Measurements from ENCODE around the gene USP49. TPM values are rescaled to one million over a fixed set of nuclear protein-coding genes. Genes with fewer than 3 reads are reported as not detected.
"Not testable (repeated sequence)": the region's sequence is repeated elsewhere in the genome, so short reads cannot be mapped to it uniquely, and the experiment has no call there.

USP49 gene
- total RNA-seq, 4 donors from 2014 or later: 0.27 to 2.8 (median 1.1) TPM

- Histone ChIP-seq H3K36me3 (peaks cover 0 to 32% of the 10 kb centered on the region in 2 donors), H3K27ac (no peak overlapping the region)
- ATAC-seq: no peak
Measured at GRCh38 chr6:41768545-41769308, 126.4 kb downstream of the USP49 start.

GRCh38 chr6:41767112-41767833, 127.9 kb downstream of the USP49 start:
- intact Hi-C loops (cut with DNase I; ENCODE audit: low total_unique reads): no loop called here
- Histone ChIP-seq H3K27me3 (no peaks in the 10 kb centered on the region), H3K27ac (no peak overlapping the region), H3K4me3 (no peak overlapping the region), H3K4me1 (no peaks in the 10 kb centered on the region), H3K36me3 (peaks cover 0 to 24% of the 10 kb centered on the region in 2 donors), H3K9me3 (no peaks in the 10 kb centered on the region)
- TF ChIP-seq CTCF (IDR thresholded peaks at IDR 0.05 in 4 of 5, conservative IDR thresholded peaks at IDR 0.05 in 1 of 5) (no peak), POLR2A (IDR thresholded peaks at IDR 0.05) (no peak)
- in situ Hi-C loops (cut with MboI; ENCODE audit: low sequenced_read_pairs in 4 of 4): loop anchor here in 1 of 4 donors (25.0 kb wide), 1 partner anchor 155 kb away; no protein-coding TSS in a partner anchor
- no peak for ATAC-seq
- DNase-seq: no peak

More at GRCh38 chr6:41768545-41769308, 126.4 kb downstream of the USP49 start:
- Histone ChIP-seq H3K27me3 (no peaks in the 10 kb centered on the region), H3K4me1 (no peaks in the 10 kb centered on the region), H3K4me3 (no peak overlapping the region), H3K9me3 (no peaks in the 10 kb centered on the region)
- TF ChIP-seq CTCF (IDR thresholded peaks at IDR 0.05 in 4 of 5, conservative IDR thresholded peaks at IDR 0.05 in 1 of 5) (no peak), POLR2A (IDR thresholded peaks at IDR 0.05) (no peak)
- intact Hi-C loops (cut with DNase I; ENCODE audit: low total_unique reads): no loop called here
- in situ Hi-C loops (cut with MboI; ENCODE audit: low sequenced_read_pairs in 4 of 4): loop anchor here in 1 of 4 donors (25.0 kb wide), 1 partner anchor 156 kb away; no protein-coding TSS in a partner anchor
- no peak for DNase-seq

GRCh38 chr6:41766043-41766664, 129.0 kb downstream of the USP49 start:
- H3K4me3 ChIP-seq; ATAC-seq; H3K27ac ChIP-seq; intact Hi-C loops (cut with DNase I; ENCODE audit: low total_unique reads); DNase-seq; H3K4me1 ChIP-seq; H3K9me3 ChIP-seq; H3K27me3 ChIP-seq: not testable (repeated sequence)
- in situ Hi-C loops (cut with MboI; ENCODE audit: low sequenced_read_pairs in 4 of 4): loop anchor here in 1 of 4 donors (25.0 kb wide), 1 partner anchor 154 kb away; no protein-coding TSS in a partner anchor
- H3K36me3 ChIP-seq: peaks cover 0 to 13% of the 10 kb centered on the region in 2 donors

GRCh38 chr6:41763470-41763869, 131.7 kb downstream of the USP49 start:
- TF ChIP-seq CTCF (IDR thresholded peaks at IDR 0.05 in 4 of 5, conservative IDR thresholded peaks at IDR 0.05 in 1 of 5) (no peak), POLR2A (IDR thresholded peaks at IDR 0.05) (no peak)
- DNase-seq (no peak), ATAC-seq (no peak)
- no peak overlapping the region for H3K4me3 ChIP-seq
- no peaks in the 10 kb centered on the region for H3K36me3 ChIP-seq
- intact Hi-C loops (cut with DNase I; ENCODE audit: low total_unique reads): no loop called here
- in situ Hi-C loops (cut with MboI; ENCODE audit: low sequenced_read_pairs in 4 of 4): loop anchor here in 1 of 4 donors (25.0 kb wide), 1 partner anchor 151 kb away; no protein-coding TSS in a partner anchor
- H3K27ac ChIP-seq: no peak overlapping the region
- no peaks in the 10 kb centered on the region for H3K27me3 ChIP-seq
- no peaks in the 10 kb centered on the region for H3K9me3 ChIP-seq
- H3K4me1 ChIP-seq: no peaks in the 10 kb centered on the region
